PC-3 (cell line): ENCODE results near the gene HS3ST4.

Experiments used
- EZH2 ChIP-seq: fragments of 300-600 bp; sonication (generic); IDR thresholded peaks from one replicate; pipeline ENCODE4 v1.6.1; 2017; ENCODE audit warnings: antibody characterized with exemption, mild to moderate bottlenecking, low read length; ENCODE audit not compliant: unreplicated experiment
- EZH2phosphoT487 ChIP-seq: fragments of 300-600 bp; sonication (generic); IDR thresholded peaks from 2 replicates; pipeline ENCODE4 v1.6.1; 2018; ENCODE audit warnings: mild to moderate bottlenecking, antibody characterized with exemption, low read length, borderline replicate concordance
- TF ChIP-seq, protein P1 (sequence below): fragments of 300-600 bp; sonication (generic); conservative IDR thresholded peaks from 2 replicates; pipeline ENCODE4 v1.5.1; 2017; ENCODE audit warnings: antibody characterized with exemption, low read depth, mild to moderate bottlenecking, low read length

DNA sequence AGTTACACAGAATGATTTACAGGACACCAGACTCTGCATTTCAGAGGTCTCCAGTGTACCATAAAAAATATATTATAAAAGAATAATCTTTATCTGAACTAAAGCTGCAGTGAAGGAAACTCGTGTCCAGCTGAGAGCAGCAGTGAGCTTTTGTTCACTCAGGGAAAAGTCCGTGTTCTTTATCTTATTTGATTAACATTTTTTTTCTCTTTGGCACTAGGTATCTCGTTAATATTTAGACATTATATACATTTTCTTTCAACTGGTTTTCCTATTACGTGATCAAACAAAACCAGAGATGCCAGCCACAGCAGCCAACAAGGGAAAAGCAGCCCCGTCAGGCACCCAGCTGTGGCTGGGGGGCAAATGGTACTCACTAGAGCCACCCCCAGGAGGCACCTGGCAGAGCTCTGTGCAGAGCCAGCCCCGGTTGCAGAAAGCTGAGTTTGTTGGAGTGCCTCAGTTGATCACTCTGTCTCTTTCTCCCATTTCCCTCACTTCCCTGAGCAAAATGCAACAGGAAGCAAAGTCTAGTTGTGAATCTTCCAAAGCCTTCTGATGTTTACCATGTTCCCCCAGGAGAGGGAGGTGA is 1.1 kb upstream of the HS3ST4 start:
- TF ChIP-seq, protein P1, sequence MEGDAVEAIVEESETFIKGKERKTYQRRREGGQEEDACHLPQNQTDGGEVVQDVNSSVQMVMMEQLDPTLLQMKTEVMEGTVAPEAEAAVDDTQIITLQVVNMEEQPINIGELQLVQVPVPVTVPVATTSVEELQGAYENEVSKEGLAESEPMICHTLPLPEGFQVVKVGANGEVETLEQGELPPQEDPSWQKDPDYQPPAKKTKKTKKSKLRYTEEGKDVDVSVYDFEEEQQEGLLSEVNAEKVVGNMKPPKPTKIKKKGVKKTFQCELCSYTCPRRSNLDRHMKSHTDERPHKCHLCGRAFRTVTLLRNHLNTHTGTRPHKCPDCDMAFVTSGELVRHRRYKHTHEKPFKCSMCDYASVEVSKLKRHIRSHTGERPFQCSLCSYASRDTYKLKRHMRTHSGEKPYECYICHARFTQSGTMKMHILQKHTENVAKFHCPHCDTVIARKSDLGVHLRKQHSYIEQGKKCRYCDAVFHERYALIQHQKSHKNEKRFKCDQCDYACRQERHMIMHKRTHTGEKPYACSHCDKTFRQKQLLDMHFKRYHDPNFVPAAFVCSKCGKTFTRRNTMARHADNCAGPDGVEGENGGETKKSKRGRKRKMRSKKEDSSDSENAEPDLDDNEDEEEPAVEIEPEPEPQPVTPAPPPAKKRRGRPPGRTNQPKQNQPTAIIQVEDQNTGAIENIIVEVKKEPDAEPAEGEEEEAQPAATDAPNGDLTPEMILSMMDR, result no peak
- TF ChIP-seq EZH2phosphoT487 (no peak), EZH2 (no peak)
